Measurements from ENCODE around the gene MORN1.
A peak's percentile ranks its signal among the peaks of the same experiment; 100 is the strongest.

MORN1 gene

DNA sequence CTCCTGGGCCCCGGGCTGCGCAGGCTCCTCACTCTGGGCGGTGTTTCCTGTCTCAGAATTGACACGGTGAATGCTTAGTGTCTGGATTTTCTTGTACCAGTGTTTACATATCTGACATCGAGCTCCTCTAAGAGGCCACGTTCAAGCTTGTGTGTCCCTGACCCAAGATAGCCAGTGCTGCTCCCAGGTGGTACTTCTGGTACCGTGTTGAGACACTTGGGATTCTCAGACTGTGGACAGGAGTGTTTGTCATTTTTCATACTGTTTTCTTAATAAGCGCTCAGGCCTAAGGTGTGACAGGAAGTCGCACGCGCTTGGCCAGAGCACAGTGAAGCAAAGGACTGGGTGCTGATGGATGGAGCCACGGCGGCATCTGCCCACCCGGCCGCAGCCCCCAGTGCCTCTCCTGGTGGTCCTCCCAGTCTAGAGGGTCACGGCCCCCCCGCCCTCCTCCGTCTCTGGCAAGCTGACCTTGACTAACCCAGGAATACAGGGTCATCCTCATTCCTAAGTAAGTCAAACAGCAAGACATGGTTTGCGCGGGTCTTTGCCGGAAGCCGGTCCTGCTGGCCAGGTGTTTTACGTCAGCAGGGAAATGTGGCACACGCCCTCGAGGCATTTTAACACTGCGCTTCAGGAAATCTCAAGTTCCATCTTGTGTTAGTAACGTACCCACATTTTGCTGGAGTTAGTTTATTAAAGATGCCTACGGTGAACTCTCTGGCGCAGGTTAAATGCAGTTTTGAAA lies 13.0 kb upstream of the MORN1 start:
- DNase-seq: no peak

DNA sequence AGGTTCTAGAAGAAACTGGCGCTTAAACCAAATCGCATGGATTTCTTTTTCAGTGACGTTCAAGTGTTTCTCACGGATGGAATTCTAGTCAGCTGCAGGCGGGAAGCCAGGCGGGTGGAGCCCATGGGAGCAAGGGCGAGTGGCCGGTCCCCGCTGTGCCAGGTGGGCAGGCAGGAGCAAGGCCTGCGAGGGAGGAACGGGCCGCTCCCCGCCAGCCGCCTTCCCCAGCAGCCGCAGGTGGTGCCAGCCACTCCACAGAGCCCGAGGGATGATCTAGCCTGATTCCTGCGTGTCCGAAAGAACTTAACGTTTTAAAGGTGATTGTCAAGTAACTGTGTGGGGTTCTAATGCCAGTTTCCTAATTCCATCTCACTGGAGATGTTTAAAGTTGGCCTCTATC lies 11.9 kb upstream of the MORN1 start:
- DNase-seq: no peak

DNA sequence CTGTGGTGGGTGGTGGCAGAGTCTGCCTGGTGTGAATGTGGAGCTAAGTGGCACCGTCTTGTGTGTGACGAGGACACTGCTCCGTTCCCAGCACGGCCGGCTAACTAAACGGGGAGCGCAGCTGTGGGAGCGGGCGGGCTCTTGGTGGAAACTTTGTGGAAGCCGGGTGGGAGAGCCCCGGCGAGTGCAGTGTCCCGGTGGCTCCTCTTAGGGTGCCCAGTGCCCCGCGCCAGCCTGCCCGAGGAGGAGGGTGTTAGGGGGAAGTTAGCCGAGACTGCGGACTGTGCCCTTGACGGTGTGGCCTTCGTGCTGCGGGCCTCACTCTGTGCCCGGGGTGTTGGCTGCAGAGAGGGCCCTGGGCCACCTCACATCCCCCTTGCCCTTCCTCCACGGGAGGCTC lies 11.1 kb upstream of the MORN1 start:
- DNase-seq: no peak

DNA sequence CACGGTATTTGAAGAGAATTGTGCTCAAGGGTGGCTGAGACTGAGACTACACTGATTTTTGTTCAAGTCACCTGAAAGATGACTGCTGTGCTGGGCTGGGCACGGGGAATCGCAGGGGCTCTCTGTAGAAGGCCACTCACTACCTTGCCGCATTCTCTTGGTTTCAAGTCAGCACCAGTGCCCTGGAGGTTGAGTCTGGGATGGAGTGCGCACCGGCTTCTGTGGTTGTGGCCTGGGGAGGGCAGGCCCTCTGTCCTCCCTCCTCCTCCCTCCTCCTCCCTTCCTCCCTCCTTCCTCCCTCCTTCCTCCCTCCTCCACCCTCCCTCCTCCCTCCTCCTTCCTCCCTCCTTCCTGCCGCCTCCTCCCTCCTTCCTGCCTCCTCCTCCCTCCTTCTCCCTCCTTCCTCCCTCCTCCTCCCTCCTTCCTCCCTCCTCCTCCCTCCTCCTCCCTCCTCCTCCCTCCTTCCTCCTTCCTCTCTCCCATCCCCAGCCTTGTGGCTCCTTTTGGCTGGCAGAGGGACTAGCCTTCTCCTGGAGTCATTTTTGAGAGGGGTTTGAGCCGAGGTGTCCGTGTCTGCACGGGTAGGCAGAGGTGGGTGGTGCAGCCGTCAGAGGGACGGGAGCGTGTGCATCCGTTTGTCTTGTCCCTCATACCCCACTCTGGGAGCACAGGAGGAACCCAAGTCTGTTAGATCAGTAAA lies 9.7 kb upstream of the MORN1 start:
- DNase-seq: no peak

DNA sequence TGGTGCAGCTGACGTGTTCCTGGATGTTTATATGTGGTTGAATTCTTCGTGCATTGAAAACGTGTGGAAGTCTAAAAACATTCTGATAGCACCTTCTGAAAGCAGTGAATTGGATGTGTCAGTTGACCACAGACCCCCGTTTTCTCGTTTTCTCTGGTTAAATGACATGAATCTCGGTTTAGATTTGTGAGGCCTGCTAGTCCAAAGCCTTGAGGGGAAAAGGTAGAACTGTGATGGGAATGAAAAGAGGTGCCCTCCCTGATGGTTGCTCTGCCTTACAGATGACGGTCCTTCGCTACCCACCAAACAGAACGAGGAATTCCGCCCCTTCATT lies 9.2 kb upstream of the MORN1 start:
- DNase-seq: no peak

DNA sequence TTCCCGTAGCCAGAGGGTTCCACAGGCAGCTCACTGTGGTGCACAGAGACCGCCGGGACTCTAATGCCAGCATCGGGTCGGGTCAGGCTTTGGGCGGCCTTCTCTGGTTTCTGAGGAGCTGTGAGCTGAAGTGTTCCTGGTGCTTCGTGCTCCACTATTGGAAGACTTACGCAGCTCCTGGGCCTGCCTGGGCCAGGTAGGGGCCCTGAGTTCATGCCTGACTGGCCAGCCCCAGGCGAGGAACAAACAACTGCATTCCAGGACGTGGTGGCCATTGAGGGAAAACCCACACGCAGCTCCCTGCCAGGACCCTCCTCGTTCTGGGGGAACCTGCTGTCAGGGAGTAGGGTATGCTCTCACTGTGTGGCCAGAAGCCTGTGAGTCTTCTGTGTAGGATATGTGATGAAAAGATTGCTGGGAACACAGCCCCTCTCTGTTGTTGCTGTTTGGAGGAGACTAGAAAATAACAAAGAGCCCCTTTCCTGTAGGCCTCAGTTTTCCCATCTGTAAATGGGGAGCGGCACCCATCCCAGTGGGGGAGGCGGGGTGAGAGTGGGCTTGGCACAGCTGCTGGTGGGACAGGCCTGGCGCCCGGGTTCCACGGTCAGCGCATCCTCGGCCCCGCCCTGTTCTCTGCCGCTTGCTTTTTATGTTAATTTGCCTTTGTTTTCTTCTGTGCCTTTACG lies 8.7 kb upstream of the MORN1 start:
- no peak for DNase-seq

DNA sequence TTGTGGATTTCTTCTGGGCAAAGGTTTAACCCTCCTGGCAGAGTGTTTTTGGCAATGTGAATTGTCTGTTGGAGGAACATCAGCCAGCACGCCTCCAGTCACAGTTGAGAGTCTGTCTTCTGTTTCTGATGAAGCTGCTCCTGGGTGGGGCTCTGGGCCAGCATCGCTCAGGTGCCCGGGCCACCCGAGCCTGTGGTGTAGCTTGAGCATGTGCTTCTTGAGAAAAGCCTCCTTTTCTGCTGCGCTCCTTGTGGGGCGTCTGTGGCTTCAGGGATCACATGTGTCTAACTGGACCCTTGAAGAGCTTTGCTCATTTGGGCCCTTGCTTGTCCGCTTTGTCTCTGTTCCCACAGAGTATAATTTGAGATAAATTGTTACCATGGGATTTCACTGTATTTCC lies 7.5 kb upstream of the MORN1 start:
- DNase-seq: no peak

DNA sequence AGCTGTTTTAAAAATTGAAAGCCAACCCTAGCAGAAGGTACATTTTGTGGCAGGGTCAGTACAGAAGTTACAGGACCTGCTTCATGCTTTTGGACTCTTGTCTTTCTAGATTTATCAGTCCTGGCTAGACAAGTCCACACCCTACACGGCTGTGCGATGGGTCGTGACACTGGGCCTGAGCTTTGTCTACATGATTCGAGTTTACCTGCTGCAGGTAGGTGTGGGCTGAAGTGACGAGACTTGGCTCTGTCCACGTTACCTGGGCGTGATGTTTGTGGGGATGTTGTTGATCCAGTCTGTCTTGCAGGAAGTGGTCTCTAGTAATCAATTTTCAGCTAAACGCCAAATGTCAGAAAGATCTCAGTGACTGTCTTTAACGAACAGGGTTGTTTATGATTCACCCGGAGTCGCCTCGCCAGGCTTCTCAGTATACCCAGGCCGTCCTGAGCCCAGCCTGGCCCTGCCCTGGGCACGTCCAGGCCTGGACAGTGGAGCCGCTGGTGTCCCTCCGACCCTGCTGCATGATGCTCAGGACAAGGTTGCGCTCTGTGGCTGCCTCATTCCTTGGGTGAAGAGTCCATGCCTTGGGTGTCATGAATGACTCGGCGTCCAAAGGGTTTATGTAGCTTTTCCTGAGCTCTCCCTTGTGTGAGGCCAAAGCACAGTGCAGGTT lies 5.8 kb upstream of the MORN1 start:
- no peak for DNase-seq

DNA sequence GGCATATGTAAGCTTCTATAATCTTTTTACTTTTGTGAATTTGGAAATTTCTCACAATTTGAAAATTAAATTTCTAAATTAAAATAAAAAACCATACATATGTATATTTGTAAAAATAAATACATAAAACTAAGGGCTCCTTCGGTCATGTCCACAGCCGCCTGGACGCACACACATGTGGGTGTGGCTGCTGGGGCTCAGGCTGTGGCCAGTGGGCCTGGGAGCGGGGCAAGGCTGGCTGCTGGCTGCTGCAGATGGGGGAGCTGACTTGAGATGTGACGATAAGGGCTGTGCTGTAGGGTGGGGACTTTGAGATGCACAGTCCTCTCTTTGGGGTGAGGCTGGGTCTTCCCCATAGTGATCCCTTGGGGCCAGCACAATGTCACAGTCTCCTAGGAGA lies 5.1 kb upstream of the MORN1 start:
- DNase-seq: no peak

DNA sequence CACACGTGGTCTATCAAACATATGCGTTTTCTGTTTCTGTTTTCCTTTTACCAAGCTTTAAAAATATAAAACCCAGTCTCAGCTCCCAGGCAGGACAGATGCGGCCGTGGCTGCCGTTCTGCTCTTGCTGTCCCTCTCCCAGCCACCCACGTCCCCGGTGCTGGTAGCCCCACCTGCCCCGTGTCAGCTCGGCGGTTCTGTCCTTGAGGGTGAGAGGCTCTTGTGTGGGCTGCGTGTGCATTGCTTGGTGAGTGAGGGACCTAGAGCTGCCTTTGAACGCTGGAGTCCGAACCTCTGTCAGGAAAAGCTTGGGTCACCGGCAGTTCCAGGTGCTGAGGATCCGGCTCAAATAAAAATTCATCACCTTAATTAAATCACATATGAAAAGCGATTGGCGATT lies 4.7 kb upstream of the MORN1 start:
- DNase-seq: no peak

DNA sequence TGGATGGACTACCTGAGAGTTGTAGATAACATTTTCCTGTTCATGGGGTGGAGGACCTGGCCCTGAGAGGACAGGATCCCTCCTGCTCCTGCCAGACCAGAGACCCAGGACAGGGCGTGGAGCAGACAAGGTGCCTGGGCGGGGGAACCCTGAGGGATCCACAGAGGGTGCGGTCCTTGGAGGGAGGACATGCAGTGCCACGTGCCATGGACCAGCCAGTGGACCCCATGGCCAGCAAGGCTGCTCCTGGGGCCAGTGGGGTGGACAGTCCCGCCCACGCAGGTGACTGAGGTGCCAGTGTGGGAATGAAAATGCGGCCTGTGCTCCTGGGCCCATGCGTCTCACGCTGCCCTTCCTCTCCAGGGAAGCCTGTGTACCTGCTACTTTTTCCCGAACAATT lies 3.9 kb upstream of the MORN1 start:
- DNase-seq: no peak

DNA sequence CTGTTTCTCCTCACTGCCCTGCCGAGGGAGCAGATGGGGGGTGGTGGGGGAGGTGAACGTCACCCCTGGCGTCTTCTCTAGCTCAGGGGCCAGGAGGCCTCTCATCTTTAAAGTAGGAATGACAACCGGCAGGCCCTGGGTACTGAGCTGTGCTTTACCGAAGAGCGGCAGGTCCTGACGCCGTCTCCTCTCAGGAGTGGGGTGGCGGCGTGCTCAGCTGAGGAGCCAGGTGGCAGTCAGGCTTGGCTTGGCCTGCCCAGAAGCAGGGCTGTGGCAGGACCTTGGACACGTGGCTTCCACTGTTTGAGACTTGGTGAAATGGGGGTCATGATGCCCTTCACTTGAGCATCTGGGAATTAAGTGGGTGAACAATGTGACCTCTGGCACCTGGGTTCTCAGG lies 3.4 kb upstream of the MORN1 start:
- DNase-seq: no peak

DNA sequence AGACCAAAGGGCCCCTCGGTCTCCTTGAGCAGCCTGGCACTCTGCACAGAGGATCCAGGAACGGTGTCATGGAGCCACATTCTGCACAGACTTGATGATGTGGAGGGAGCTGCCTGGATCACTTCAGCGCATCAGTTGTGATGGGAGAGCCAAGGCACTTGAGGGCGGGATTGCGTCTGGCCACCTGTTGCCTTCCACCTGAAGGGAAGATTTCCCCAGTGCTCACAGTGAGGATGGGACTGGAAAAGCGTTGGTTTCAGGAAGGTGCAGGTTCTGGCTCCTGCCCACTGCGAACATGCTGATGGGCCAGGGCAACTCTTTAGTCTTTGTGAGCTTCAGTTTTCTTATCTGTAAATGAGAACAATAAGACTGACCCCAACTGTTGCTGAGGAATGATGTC lies 2.9 kb upstream of the MORN1 start:
- DNase-seq: no peak

DNA sequence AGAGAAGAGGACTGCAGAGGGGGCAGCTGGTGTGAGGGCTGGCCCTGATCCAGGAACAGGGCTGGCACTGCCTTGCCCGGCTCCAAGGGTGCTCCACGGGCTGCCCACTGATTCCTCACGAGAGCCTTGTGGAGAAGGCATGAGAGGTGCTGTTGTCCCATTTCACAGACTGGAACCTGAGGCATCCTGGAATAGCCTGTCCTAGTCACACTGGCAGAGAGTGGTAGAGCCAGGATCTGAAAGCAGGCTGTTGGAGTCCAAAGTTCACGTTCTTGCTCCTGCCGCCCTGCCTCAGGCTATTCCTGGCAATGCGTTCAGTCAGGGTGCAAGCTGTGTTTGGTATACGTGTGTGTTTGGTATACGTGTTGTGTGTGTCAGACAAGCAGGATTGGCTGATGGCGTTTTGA lies 2.1 kb upstream of the MORN1 start:
- no peak for DNase-seq

DNA sequence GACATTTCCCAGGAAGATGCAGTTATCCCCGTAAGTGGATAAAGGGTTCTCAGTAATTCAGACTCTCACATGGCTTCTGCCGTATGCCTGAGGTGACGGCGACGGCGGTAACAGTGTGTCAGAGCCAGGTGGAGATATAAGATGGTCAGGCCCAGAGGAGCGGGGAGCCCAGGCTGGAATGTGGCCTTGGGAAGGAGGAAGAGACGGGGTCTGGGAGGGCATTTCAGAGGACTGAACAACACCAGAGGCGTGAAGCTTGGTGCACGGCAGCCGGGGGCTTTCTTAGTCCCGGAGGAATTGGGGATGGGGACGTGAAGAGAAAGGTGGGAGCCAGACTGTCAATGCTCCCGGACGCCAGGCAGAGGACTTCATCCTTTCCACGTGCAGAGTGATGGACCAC lies 1.3 kb upstream of the MORN1 start:
- no peak for DNase-seq

DNA sequence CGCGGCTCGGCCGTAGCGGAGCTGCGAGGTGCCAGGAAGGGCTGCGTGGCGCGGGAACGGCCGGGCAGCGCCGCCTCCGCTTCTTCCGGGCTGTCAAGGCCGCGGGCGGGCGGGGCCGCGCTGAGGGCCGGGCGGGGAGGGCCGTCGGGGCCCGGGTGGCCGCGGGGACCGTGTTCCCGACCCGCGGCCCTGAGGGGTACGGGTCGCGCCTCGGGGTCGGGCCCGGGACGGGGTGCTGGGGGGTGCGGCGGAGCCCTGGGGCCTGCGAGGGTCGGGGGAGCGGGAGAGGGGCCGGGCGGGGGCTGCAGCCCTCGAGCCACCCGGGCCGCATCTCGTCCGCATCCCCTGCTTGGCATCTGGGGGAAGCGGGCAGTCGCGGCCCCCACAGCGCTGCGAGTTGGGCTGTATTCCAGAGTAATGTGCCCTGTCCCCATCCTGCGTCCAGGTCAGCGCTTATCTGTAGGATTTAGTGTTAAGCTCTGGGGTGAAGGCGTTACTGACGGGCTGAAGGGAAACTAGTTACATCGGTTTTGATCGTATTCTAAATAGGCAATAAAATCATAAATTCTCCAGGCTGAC lies 666 bp upstream of the MORN1 start:
- no peak for DNase-seq

DNA sequence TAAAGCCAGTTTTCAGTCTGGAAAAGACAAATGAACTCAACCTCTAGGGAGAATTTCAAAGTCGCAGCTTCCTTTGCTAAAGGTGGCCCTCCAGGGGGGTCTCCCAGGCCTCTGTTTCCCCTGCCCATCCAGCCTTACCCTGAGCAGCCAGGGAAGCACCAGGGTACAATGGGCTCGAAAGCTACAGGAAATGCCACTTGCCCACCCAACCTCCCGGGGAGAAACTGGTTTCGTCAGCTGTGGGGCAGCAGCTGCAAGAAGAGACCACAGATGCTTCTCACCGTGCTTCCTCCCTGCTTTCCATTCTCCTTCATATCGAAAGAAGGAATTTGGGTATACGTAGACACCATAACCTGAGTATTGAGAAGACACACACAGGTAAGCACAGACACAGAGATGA lies 1.7 kb downstream of the MORN1 start:
- no peak for DNase-seq

DNA sequence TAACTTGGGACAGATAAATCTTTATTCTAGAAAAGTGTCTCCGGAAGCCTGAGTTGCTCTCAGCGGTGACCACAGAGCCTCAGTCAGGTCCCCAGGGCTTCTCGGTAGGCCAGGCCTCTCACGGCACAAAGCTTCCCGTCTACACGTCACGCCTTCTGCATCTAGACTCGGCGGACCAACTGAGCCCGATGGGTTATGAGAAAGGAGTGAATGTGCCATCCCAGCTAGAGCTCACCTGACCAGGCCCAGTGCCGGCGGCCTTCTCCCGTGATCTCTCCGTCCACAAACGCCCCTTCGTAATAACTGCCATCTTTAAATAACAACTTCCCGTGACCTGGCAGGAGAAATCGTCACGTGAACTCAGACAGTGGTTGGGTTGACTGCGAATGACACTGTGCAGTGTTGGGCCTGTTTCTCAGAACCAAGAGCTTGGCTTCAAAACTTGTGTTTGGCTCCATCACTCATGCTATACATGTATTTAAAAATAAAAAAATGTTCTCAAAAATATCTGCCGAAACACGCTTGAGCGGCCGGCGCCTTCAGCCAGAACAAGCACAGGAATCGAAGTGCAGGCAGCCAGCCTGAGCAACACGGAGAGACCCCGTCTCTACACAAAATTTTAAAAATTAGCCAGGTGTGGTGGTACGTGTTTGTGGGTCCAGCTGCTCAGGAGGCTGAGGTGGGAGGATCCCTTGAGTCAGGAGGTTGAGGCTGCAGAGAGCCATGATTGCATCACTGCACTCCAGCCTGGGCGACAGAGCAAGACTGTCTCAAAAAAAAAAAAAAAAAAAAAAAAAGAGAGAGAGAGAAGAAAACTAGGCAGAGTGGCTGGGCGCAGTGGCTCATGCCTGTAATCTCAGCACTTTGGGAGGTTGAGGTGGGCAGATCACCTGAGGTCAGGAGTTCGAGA lies 3.1 kb downstream of the MORN1 start:
- no peak for DNase-seq

DNA sequence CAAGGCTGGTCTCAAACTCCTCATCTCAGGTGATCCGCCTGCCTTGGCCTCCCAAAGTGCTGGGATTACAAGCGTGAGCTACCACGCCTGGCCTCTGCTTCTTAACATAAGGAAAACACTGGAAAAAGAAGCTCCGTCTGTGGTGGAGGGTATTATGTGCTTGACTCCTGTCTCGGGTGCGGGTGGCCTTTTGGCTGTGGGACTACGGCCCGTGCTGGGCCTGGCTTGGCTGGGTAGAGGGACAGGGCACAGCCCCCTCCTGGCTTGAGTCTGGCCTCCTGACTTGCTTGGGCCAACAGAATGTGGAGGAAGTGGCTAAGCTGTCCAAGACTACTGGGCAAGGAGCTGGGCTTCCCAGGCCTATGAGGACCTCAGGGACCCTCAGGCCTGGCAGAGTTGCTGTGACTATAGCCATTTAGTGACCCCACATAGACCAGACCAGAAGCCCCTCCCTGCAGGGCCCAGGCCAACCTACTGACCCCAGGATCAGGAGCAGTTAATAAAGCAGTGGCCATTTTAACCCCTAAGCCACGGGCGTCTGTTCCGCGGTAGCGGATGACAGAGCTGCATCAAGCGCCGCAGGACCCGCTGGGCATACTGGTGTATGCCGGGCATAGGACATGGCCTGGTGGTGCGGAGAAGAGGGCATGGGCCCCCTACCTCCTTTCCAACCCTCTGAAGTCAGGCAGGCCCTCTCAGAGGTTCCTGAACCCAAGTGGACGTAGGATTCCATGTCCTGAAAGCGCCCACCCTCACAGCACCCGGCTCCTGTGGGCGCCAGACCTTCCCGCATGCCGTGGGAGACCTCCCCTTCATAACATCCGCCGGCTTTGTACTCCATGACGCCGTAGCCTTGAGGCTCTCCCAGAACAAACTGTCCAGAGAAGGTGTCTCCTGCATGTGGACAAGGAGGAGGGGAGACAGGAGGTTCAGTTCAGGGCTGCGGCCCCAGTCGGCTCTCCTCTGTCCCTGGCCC lies 4.4 kb downstream of the MORN1 start:
- DNase-seq: no peak

DNA sequence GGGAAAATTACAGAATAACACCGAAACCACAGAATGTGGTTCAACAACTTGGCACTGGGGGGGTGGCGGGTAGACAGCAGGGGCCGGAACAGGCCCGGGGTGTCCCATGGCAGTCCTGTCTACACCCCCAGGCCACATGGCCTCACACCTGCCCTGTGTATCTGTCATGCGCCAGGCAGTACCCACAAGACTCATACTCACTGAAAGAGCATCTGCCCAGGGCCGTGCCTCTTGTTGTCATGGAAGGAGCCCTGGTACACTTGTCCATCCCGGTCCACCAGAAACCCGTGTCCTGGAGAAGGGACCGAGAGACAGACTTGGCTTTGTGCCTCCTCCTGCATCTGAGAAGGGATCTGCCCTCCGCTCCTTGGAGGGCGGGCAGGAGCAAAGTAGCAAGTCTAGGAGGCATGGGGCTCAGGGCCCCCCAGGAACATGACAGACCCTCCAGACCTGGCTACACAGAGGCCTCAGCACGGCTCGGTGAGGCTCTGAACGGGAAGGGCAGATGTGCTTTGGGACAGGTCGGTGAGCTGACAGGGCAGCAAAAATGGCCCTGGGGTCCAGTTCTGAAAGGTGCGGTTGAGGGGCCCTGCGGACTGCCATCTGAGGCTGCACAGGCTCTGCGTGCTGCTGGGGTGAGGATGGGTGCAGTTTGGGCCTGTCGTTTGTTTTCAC lies 5.6 kb downstream of the MORN1 start:
- peak; percentile 29 for DNase-seq

Data from activated CD4-positive, CD25-positive, alpha-beta regulatory T cell treated with anti-CD3 and anti-CD28 coated beads, Interleukin-2, amount 50 U/mL, for 72 hours (primary cell).